ENCODE measurements around the gene FRAS1. TPM values are rescaled to one million over a fixed set of nuclear protein-coding genes. Genes with fewer than 3 reads are reported as not detected.

Gene FRAS1
- total RNA-seq, 1 donor from 2014 or later = 20.2 TPM

- Histone ChIP-seq H3K4me3 (no peak overlapping the region), H3K9me3 (no peaks in the 10 kb centered on the region), H3K27me3 (no peaks in the 10 kb centered on the region), H3K4me1 (no peaks in the 10 kb centered on the region), H3K36me3 (no peaks in the 10 kb centered on the region), H3K27ac (no peak overlapping the region)
- ATAC-seq (no peak), DNase-seq (no peak)
- intact Hi-C loops (cut with DNase I) = no loop called here
- TF ChIP-seq, protein P1, sequence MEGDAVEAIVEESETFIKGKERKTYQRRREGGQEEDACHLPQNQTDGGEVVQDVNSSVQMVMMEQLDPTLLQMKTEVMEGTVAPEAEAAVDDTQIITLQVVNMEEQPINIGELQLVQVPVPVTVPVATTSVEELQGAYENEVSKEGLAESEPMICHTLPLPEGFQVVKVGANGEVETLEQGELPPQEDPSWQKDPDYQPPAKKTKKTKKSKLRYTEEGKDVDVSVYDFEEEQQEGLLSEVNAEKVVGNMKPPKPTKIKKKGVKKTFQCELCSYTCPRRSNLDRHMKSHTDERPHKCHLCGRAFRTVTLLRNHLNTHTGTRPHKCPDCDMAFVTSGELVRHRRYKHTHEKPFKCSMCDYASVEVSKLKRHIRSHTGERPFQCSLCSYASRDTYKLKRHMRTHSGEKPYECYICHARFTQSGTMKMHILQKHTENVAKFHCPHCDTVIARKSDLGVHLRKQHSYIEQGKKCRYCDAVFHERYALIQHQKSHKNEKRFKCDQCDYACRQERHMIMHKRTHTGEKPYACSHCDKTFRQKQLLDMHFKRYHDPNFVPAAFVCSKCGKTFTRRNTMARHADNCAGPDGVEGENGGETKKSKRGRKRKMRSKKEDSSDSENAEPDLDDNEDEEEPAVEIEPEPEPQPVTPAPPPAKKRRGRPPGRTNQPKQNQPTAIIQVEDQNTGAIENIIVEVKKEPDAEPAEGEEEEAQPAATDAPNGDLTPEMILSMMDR (IDR thresholded peaks at IDR 0.05) = no peak
Measured at GRCh38 chr4:78441756-78442155, 384.6 kb downstream of the FRAS1 start.

DNA sequence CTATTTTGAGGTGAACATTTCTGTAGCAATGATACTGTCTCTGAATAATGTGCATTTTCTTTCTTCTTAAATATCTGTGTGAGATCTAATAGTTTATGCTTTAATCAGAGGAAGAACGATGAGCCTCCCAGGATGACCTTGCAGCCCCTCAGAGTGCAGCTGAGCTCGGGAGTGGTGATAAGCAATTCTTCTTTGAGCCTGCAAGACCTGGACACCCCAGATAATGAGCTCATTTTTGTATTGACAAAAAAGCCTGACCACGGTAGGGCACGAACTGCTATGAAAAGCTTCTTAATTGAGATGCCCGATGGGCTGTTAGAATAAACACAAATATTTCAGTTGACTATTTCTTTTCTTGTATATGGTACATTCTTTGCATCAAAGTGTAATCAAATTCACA lies 389.5 kb downstream of the FRAS1 start:
- Histone ChIP-seq H3K27me3 (no peaks in the 10 kb centered on the region), H3K9me3 (no peaks in the 10 kb centered on the region), H3K4me1 (no peaks in the 10 kb centered on the region), H3K27ac (no peak overlapping the region), H3K36me3 (no peaks in the 10 kb centered on the region), H3K4me3 (no peak overlapping the region)
- DNase-seq (no peak), ATAC-seq (no peak)
- intact Hi-C loops (cut with DNase I) = no loop called here
- TF ChIP-seq, protein P1 (IDR thresholded peaks at IDR 0.05) = no peak

DNA sequence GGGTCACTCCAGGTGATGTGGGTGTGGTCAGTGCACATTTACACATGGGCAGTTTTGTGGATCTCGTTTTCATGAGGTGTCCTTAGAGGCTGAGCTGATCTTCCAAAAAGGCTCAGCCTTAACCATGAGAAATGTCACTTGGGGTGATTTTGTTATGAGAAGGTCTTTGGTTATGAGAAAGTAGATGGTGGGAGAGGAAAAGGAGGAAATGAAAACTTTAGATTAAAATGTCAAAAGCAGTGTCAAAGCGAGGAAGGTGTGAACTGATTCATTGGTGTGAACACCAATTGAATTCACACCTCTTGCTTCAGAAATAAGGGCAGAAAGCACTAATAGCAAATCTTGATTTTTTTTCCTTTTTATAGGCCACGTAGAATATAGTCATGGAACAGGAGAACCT lies 394.3 kb downstream of the FRAS1 start:
- ATAC-seq (no peak), DNase-seq (no peak)
- no peaks in the 10 kb centered on the region for H3K36me3 ChIP-seq
- no peak overlapping the region for H3K4me3 ChIP-seq
- no peak overlapping the region for H3K27ac ChIP-seq
- H3K4me1 ChIP-seq = no peaks in the 10 kb centered on the region
- TF ChIP-seq, protein P1 (IDR thresholded peaks at IDR 0.05) = no peak
- no peaks in the 10 kb centered on the region for H3K27me3 ChIP-seq
- intact Hi-C loops (cut with DNase I) = no loop called here
- H3K9me3 ChIP-seq = no peaks in the 10 kb centered on the region

- no peak overlapping the region for H3K27ac ChIP-seq
- H3K36me3 ChIP-seq = no peaks in the 10 kb centered on the region
- intact Hi-C loops (cut with DNase I) = no loop called here
- H3K9me3 ChIP-seq = no peaks in the 10 kb centered on the region
- no peak overlapping the region for H3K4me3 ChIP-seq
- H3K27me3 ChIP-seq = no peaks in the 10 kb centered on the region
- TF ChIP-seq, protein P1 (IDR thresholded peaks at IDR 0.05) = no peak
- H3K4me1 ChIP-seq = no peaks in the 10 kb centered on the region
- ATAC-seq = no peak
- DNase-seq = no peak
Measured at GRCh38 chr4:78454016-78454415, 396.9 kb downstream of the FRAS1 start.

- Histone ChIP-seq H3K4me3 (no peak overlapping the region), H3K36me3 (no peaks in the 10 kb centered on the region), H3K4me1 (no peaks in the 10 kb centered on the region), H3K27ac (no peak overlapping the region), H3K9me3 (no peaks in the 10 kb centered on the region), H3K27me3 (no peaks in the 10 kb centered on the region)
- intact Hi-C loops (cut with DNase I) = no loop called here
- TF ChIP-seq, protein P1 (IDR thresholded peaks at IDR 0.05) = no peak
- DNase-seq = no peak
- ATAC-seq = no peak
Measured at GRCh38 chr4:78457751-78458150, 400.6 kb downstream of the FRAS1 start.

DNA sequence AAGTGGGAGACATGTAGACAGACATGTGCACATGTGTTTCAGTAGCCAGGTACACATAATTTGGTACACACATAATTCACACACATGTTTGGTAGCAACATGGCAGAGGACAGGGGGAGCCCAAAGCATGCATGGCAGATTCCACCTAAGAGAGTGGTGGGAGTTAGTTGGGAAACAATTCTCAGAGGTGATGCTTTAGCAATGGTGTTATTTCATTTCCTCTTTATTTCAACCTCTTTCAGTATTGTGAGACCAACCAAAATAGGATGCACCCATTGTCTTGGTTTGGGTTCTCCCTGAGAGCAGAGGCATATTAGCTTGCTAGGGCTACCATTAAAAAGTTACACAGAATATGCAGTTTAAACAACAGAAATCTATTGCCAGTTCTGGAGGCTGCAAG lies 402.2 kb downstream of the FRAS1 start:
- H3K4me1 ChIP-seq = no peaks in the 10 kb centered on the region
- H3K9me3 ChIP-seq = no peaks in the 10 kb centered on the region
- H3K4me3 ChIP-seq = no peak overlapping the region
- no peak for ATAC-seq
- no peaks in the 10 kb centered on the region for H3K36me3 ChIP-seq
- H3K27ac ChIP-seq = no peak overlapping the region
- H3K27me3 ChIP-seq = no peaks in the 10 kb centered on the region
- no peak for DNase-seq
- intact Hi-C loops (cut with DNase I) = no loop called here
- TF ChIP-seq, protein P1 (IDR thresholded peaks at IDR 0.05) = no peak

Measured in upper lobe of right lung (tissue), 1 donor.